Measurements from ENCODE around the gene MDFI.

DNA sequence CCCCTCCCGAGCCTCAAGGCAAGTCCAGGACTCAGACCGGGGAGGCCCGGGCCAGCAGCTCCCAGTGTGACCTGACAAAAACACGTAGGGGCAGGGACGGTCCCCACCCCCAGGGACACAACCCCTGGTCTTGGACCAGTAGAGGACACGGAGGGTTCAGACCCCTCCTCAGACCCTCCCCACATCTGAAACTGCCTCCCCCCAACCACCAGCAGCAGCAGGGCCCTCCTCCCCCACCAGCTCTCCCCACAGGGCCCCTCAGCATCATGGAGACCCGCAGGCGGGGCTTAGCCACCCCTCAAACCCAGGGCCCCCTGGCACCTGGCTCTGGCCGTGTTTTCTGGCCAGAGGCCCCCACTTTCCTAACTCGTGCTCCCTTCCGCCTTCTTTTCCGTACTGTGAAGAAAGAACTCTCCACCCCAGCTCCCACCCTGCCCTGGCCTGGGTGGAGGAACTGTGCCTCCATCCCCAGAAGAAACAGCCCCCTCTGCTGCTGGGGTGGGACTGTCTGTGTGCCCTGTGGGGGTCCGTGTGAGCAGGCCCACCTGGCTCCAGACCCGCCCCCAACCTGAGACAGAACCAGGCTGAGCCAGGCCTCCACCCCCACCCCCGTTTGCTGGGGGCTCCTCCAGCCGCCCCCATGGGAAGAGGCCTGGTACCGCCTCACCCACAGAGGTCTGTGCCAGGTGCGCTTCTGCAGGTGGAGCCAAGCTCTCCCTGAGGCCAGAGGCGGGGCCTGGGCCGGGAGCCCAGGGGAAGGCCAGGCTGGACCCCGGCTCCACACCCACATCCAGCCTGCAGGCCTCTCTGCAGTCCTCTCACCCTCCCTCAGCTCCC, 39.0 kb upstream of the MDFI start:
- TF ChIP-seq, protein P1, sequence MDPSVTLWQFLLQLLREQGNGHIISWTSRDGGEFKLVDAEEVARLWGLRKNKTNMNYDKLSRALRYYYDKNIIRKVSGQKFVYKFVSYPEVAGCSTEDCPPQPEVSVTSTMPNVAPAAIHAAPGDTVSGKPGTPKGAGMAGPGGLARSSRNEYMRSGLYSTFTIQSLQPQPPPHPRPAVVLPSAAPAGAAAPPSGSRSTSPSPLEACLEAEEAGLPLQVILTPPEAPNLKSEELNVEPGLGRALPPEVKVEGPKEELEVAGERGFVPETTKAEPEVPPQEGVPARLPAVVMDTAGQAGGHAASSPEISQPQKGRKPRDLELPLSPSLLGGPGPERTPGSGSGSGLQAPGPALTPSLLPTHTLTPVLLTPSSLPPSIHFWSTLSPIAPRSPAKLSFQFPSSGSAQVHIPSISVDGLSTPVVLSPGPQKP (IDR thresholded peaks at IDR 0.05; ENCODE audit: low read depth, low read length): no peak
- TF ChIP-seq, protein P2, sequence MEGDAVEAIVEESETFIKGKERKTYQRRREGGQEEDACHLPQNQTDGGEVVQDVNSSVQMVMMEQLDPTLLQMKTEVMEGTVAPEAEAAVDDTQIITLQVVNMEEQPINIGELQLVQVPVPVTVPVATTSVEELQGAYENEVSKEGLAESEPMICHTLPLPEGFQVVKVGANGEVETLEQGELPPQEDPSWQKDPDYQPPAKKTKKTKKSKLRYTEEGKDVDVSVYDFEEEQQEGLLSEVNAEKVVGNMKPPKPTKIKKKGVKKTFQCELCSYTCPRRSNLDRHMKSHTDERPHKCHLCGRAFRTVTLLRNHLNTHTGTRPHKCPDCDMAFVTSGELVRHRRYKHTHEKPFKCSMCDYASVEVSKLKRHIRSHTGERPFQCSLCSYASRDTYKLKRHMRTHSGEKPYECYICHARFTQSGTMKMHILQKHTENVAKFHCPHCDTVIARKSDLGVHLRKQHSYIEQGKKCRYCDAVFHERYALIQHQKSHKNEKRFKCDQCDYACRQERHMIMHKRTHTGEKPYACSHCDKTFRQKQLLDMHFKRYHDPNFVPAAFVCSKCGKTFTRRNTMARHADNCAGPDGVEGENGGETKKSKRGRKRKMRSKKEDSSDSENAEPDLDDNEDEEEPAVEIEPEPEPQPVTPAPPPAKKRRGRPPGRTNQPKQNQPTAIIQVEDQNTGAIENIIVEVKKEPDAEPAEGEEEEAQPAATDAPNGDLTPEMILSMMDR (IDR thresholded peaks at IDR 0.05): no peak
- no peak for TF ChIP-seq BHLHE40 (IDR thresholded peaks at IDR 0.05; ENCODE audit: low read depth, low read length)
- TF ChIP-seq POLR2A (IDR thresholded peaks at IDR 0.05; ENCODE audit: low read length): no peak
- no peak for TF ChIP-seq SREBF2 (IDR thresholded peaks at IDR 0.05)
- TF ChIP-seq CHD2 (IDR thresholded peaks at IDR 0.05; ENCODE audit: low read length, partially characterized antibody): no peak
- TF ChIP-seq JUN (IDR thresholded peaks at IDR 0.05): no peak
- TF ChIP-seq, protein P3, sequence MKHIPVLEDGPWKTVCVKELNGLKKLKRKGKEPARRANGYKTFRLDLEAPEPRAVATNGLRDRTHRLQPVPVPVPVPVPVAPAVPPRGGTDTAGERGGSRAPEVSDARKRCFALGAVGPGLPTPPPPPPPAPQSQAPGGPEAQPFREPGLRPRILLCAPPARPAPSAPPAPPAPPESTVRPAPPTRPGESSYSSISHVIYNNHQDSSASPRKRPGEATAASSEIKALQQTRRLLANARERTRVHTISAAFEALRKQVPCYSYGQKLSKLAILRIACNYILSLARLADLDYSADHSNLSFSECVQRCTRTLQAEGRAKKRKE (CRISPR knock-in tag; IDR thresholded peaks at IDR 0.05; ENCODE audit: low read depth): no peak
